Lung (tissue), 16 donors: ENCODE data around the gene B3GNT4. TPM values are rescaled to one million over a fixed set of nuclear protein-coding genes. Genes with fewer than 3 reads are reported as not detected.

Experiments used
- ATAC-seq: fragments of 200-7000 bp; cut with Tn5 transposase; one replicate; pipeline ENCODE4 v1.9.1; 2020; ENCODE audit warnings: moderate number of reproducible peaks; ENCODE audit not compliant: insufficient read depth, low FRiP score
- DNase-seq, 3 donors: peaks; one replicate each; pipeline ENCODE4 v3.0.0-alpha.2; 2013 to 2017
- H3K27ac ChIP-seq, 2 donors: one replicate each; pipeline ENCODE4 v1.5.1; 2013; ENCODE audit warnings: mild to moderate bottlenecking in 2 of 2, moderate library complexity in 2 of 2, control low read depth in 1 of 2, inconsistent platforms in 1 of 2, low read depth in 1 of 2, low read length in 1 of 2
- H3K27me3 ChIP-seq, 3 donors: one replicate each; pipeline ENCODE4 v1.5.1; 2013; ENCODE audit warnings: low read length in 2 of 3; ENCODE audit not compliant: control insufficient read depth in 3 of 3, insufficient read depth in 3 of 3
- H3K36me3 ChIP-seq, 4 donors: one replicate each; pipeline ENCODE4 v1.5.1; 2013; ENCODE audit warnings: low read length in 4 of 4, mild to moderate bottlenecking in 1 of 4, moderate library complexity in 1 of 4; ENCODE audit not compliant: control insufficient read depth in 4 of 4, insufficient read depth in 4 of 4
- H3K4me1 ChIP-seq, 5 donors: one replicate each; pipeline ENCODE4 v1.5.1; 2013; ENCODE audit warnings: low read length in 5 of 5, mild to moderate bottlenecking in 2 of 5, moderate library complexity in 1 of 5; ENCODE audit not compliant: control insufficient read depth in 5 of 5, insufficient read depth in 5 of 5
- H3K4me3 ChIP-seq: one replicate; pipeline ENCODE4 v1.5.1; 2013; ENCODE audit warnings: mild to moderate bottlenecking, control low read depth, moderate library complexity
- H3K9ac ChIP-seq, 2 donors: one replicate each; pipeline ENCODE4 v1.5.1; 2013; ENCODE audit warnings: low read length in 2 of 2, control low read depth in 1 of 2; ENCODE audit not compliant: insufficient read depth in 1 of 2
- H3K9me3 ChIP-seq, 4 donors: one replicate each; pipeline ENCODE4 v1.5.1; 2013; ENCODE audit warnings: low read length in 3 of 4, mild to moderate bottlenecking in 1 of 4, moderate library complexity in 1 of 4; ENCODE audit not compliant: control insufficient read depth in 4 of 4, insufficient read depth in 3 of 4
- CTCF ChIP-seq: IDR thresholded peaks from 2 replicates; pipeline ENCODE4 v1.5.1; 2012; ENCODE audit warnings: mild to moderate bottlenecking; ENCODE audit errors: control extremely low read depth, extremely low read depth
- WGBS, 2 donors: extraction: QIAGEN DNeasy Blood & Tissue Kit; methylation state at CpG; one replicate each; pipeline ENCODE4 v1.1.7; 2013; 5-methylcytosine and 5-hydroxymethylcytosine counted together
- long read RNA-seq, 5 donors: transcript quantifications; one replicate each; lab custom pipeline, GENCODE V29; 2026
- polyA plus RNA-seq, 2 donors: library from polyadenylated mRNA; stranded (reverse); fragments of 200-250 nt; gene quantifications; one replicate each; pipeline ENCODE4 v1.2.1, GENCODE V29; 2013
- total RNA-seq, 2 donors: library from RNA; depleted of rRNA in 1 of 2; stranded (reverse); fragments of >200 nt in 1 of 2; gene quantifications; one replicate each; pipeline ENCODE4 v1.2.1, GENCODE V29; 2014 to 2021
- donor health status: control.
- donor health status: control.
- donor health status: Bipolar disorder and iron deficiency.
- donor health status: healthy.
- donor health status: DM: yes; HTN: yes; CAD: no.

The B3GNT4 gene
- total RNA-seq (under 1 TPM in 1 of 2 donors, not detected in 1; 0.80 TPM), polyA plus RNA-seq (under 1 TPM; 0.43 to 0.49 TPM)
- long read RNA-seq, donor 1, result 0 reads
- long read RNA-seq, donor 2, partial matches to known transcripts, result 0 of 8 reads
- long read RNA-seq, donor 2, other reads (novel, unspliced or antisense), result 8 of 8 reads
- long read RNA-seq, donor 3, result 0 reads
- long read RNA-seq, donor 4, result 0 reads
- long read RNA-seq, donor 5, result 0 reads

- H3K27ac ChIP-seq, result no peak within 1 kb of the TSS
Measured at GRCh38 chr12:122203301-122204166, at the start of gene B3GNT4. Gene B3GNT4 (plus strand): TSS chr12:122203709. CDS start chr12:122204619, 910 bp downstream.

GRCh38 chr12:122155705-122156104, 47.8 kb upstream of the B3GNT4 start:
- Histone ChIP-seq H3K4me1 (no peaks in the 10 kb centered on the region), H3K27me3 (peaks cover 0 to 2% (median 0%) of the 10 kb centered on the region in 3 donors), H3K9ac (no peak overlapping the region), H3K4me3 (no peak overlapping the region), H3K27ac (no peak overlapping the region), H3K9me3 (no peaks in the 10 kb centered on the region), H3K36me3 (no peaks in the 10 kb centered on the region)
- no peak for TF ChIP-seq CTCF
- DNase-seq (no peak), ATAC-seq (no peak)
- 76 to 85% methylated on average over 10 of the region's 10 CpGs for WGBS, 2 donors

More at GRCh38 chr12:122203301-122204166, at the start of gene B3GNT4:
- ATAC-seq (peak; percentile 89), DNase-seq (peak; percentile 42 to 55 (median 55))
- peaks cover 0 to 42% (median 24%) of the 10 kb centered on the region in 3 donors for H3K27me3 ChIP-seq
- H3K9me3 ChIP-seq, result no peaks in the 10 kb centered on the region
- H3K9ac ChIP-seq, result no peak within 1 kb of the TSS
- peak within 1 kb of the TSS; percentile 45 for H3K4me3 ChIP-seq
- TF ChIP-seq CTCF, result no peak
- 1% methylated on average over 80 to 104 of the region's 104 CpGs for WGBS, 2 donors
- H3K36me3 ChIP-seq, result peaks cover 5 to 16% (median 13%) of the 10 kb centered on the region in 4 donors
- H3K4me1 ChIP-seq, result peaks cover 0 to 9% (median 4%) of the 10 kb centered on the region in 5 donors

DNA sequence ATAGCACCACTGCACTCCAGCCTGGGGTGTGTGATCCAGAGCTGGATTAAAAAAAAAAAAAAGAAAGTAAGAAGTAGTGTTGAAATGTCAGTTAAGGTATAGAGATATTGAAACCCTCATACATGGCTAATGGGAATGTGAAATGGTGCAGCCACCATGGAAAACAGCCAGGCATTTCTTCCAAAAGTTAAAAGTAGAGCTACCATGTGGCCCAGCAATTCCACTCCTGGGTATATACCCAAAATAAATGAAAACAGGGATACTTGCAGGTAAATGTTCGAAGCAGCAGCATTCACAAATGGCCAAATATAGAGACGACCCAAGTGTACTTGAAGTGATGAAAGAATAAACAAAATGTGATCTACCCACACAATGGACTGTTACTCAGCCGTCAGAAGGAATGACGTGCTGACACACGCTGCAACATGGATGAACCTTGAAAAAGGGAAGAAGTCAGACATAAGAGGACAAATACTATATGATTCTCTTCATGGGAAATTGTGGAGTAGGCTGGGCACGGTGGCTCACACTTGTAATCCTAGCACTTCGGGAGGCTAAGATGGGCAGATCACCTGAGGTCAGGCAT, 44.7 kb upstream of the B3GNT4 start:
- no peaks in the 10 kb centered on the region for H3K4me1 ChIP-seq
- H3K4me3 ChIP-seq, result no peak overlapping the region
- ATAC-seq (no peak), DNase-seq (no peak)
- no peak overlapping the region for H3K27ac ChIP-seq
- no peaks in the 10 kb centered on the region for H3K9me3 ChIP-seq
- no peak overlapping the region for H3K9ac ChIP-seq
- H3K36me3 ChIP-seq, result no peaks in the 10 kb centered on the region
- no peaks in the 10 kb centered on the region for H3K27me3 ChIP-seq
- TF ChIP-seq CTCF, result no peak
- 70 to 80% methylated on average over 7 of the region's 7 CpGs for WGBS, 2 donors
